Dendritic cell treated with granulocyte-macrophage colony-stimulating factor and Interleukin-4, amounts not matched to agents 40 ng/mL and 50 ng/mL, for 4 days (primary cell): ENCODE data around the gene ZNF367.
A peak's percentile ranks its signal among the peaks of the same experiment; 100 is the strongest.

Experiments used
- H3K27ac Mint-ChIP-seq: one replicate; pipeline ENCODE4 v1.8.0; 2022; ENCODE audit warnings: mild to moderate bottlenecking, mixed read lengths
- H3K27me3 Mint-ChIP-seq: one replicate; pipeline ENCODE4 v1.8.0; 2022; ENCODE audit warnings: mild to moderate bottlenecking, mixed read lengths
- H3K36me3 Mint-ChIP-seq: one replicate; pipeline ENCODE4 v1.8.0; 2022; ENCODE audit warnings: low read depth, mixed read lengths
- H3K4me1 Mint-ChIP-seq: one replicate; pipeline ENCODE4 v1.8.0; 2022; ENCODE audit warnings: low read depth, mixed read lengths
- H3K4me3 Mint-ChIP-seq: one replicate; pipeline ENCODE4 v1.8.0; 2022; ENCODE audit warnings: mild to moderate bottlenecking, moderate library complexity, mixed read lengths
- H3K9me3 Mint-ChIP-seq: one replicate; pipeline ENCODE4 v1.8.0; 2022; ENCODE audit warnings: mixed read lengths
- intact Hi-C: fragments of 100-400 bp; cut with micrococcal nuclease; formaldehyde crosslinking; loops from one replicate; pipeline ENCODE4 v1.15.0; 2022

The ZNF367 gene

GRCh38 chr9:96418083-96418919 lies at the start of gene ZNF367:
ZNF367 (minus strand) TSS chr9:96418370; CDS start chr9:96418032, 338 bp downstream.
- intact Hi-C loops, result loop anchor here (1.0 to 10.0 kb wide), 3 partner anchors 32 to 436 kb away; partner anchors contain the start of genes HABP4, PRXL2C and ZNF782
- Mint-ChIP-seq H3K4me3 (peak within 1 kb of the TSS; percentile 85), H3K9me3 (no peaks in the 10 kb centered on the region), H3K4me1 (peaks cover 31% of the 10 kb centered on the region), H3K36me3 (peaks cover 6% of the 10 kb centered on the region), H3K27me3 (no peaks in the 10 kb centered on the region), H3K27ac (peak within 1 kb of the TSS; percentile 97)

GRCh38 chr9:96467784-96468183 lies 49.6 kb upstream of the ZNF367 start:
- Mint-ChIP-seq H3K27ac (no peak overlapping the region), H3K27me3 (no peaks in the 10 kb centered on the region), H3K4me3 (no peak overlapping the region), H3K4me1 (no peaks in the 10 kb centered on the region), H3K36me3 (peaks cover 6% of the 10 kb centered on the region), H3K9me3 (no peaks in the 10 kb centered on the region)
- intact Hi-C loops, result no loop called here

GRCh38 chr9:96464426-96464825 lies 46.3 kb upstream of the ZNF367 start:
- Mint-ChIP-seq H3K4me3 (no peak overlapping the region), H3K4me1 (no peaks in the 10 kb centered on the region), H3K27ac (no peak overlapping the region), H3K27me3 (no peaks in the 10 kb centered on the region), H3K36me3 (no peaks in the 10 kb centered on the region), H3K9me3 (no peaks in the 10 kb centered on the region)
- intact Hi-C loops, result no loop called here

GRCh38 chr9:96462541-96462940 lies 44.4 kb upstream of the ZNF367 start:
- H3K27ac Mint-ChIP-seq, result no peak overlapping the region
- no peak overlapping the region for H3K4me3 Mint-ChIP-seq
- no peaks in the 10 kb centered on the region for H3K36me3 Mint-ChIP-seq
- no peaks in the 10 kb centered on the region for H3K27me3 Mint-ChIP-seq
- intact Hi-C loops, result no loop called here
- no peaks in the 10 kb centered on the region for H3K4me1 Mint-ChIP-seq
- H3K9me3 Mint-ChIP-seq, result no peaks in the 10 kb centered on the region

GRCh38 chr9:96461336-96461735 lies 43.2 kb upstream of the ZNF367 start:
- Mint-ChIP-seq H3K27me3 (no peaks in the 10 kb centered on the region), H3K9me3 (no peaks in the 10 kb centered on the region), H3K4me1 (no peaks in the 10 kb centered on the region), H3K36me3 (no peaks in the 10 kb centered on the region), H3K27ac (no peak overlapping the region), H3K4me3 (no peak overlapping the region)
- intact Hi-C loops, result no loop called here

- Mint-ChIP-seq H3K4me1 (no peaks in the 10 kb centered on the region), H3K27me3 (no peaks in the 10 kb centered on the region), H3K36me3 (no peaks in the 10 kb centered on the region), H3K27ac (no peak overlapping the region), H3K9me3 (no peaks in the 10 kb centered on the region), H3K4me3 (no peak overlapping the region)
- intact Hi-C loops, result no loop called here
Measured at GRCh38 chr9:96460882-96461281, 42.7 kb upstream of the ZNF367 start.

GRCh38 chr9:96460470-96460869 lies 42.3 kb upstream of the ZNF367 start:
- no peak overlapping the region for H3K4me3 Mint-ChIP-seq
- no peaks in the 10 kb centered on the region for H3K36me3 Mint-ChIP-seq
- no peaks in the 10 kb centered on the region for H3K9me3 Mint-ChIP-seq
- H3K27ac Mint-ChIP-seq, result no peak overlapping the region
- intact Hi-C loops, result no loop called here
- H3K4me1 Mint-ChIP-seq, result no peaks in the 10 kb centered on the region
- no peaks in the 10 kb centered on the region for H3K27me3 Mint-ChIP-seq

GRCh38 chr9:96459268-96460007 lies 41.3 kb upstream of the ZNF367 start:
- intact Hi-C loops, result loop anchor here (10.0 kb wide), 1 partner anchor 105 kb away; no protein-coding TSS in a partner anchor
- Mint-ChIP-seq H3K4me1 (no peaks in the 10 kb centered on the region), H3K27me3 (peaks cover 2% of the 10 kb centered on the region), H3K9me3 (no peaks in the 10 kb centered on the region), H3K27ac (no peak overlapping the region), H3K4me3 (no peak overlapping the region), H3K36me3 (no peaks in the 10 kb centered on the region)

GRCh38 chr9:96458226-96458625 lies 40.1 kb upstream of the ZNF367 start:
- intact Hi-C loops, result loop anchor here (10.0 kb wide), 1 partner anchor 107 kb away; no protein-coding TSS in a partner anchor
- Mint-ChIP-seq H3K27me3 (peaks cover 12% of the 10 kb centered on the region), H3K4me3 (no peak overlapping the region), H3K4me1 (no peaks in the 10 kb centered on the region), H3K9me3 (no peaks in the 10 kb centered on the region), H3K27ac (no peak overlapping the region), H3K36me3 (no peaks in the 10 kb centered on the region)

- intact Hi-C loops, result loop anchor here (10.0 kb wide), 1 partner anchor 108 kb away; no protein-coding TSS in a partner anchor
- no peak overlapping the region for H3K27ac Mint-ChIP-seq
- no peaks in the 10 kb centered on the region for H3K4me1 Mint-ChIP-seq
- H3K4me3 Mint-ChIP-seq, result no peak overlapping the region
- no peaks in the 10 kb centered on the region for H3K9me3 Mint-ChIP-seq
- peaks cover 19% of the 10 kb centered on the region for H3K27me3 Mint-ChIP-seq
- H3K36me3 Mint-ChIP-seq, result no peaks in the 10 kb centered on the region
Measured at GRCh38 chr9:96457266-96457665, 39.1 kb upstream of the ZNF367 start.

- H3K4me1 Mint-ChIP-seq, result peaks cover 19% of the 10 kb centered on the region
- H3K4me3 Mint-ChIP-seq, result no peak overlapping the region
- H3K27me3 Mint-ChIP-seq, result peaks cover 46% of the 10 kb centered on the region
- intact Hi-C loops, result loop anchor here (10.0 kb wide), 1 partner anchor 111 kb away; no protein-coding TSS in a partner anchor
- no peaks in the 10 kb centered on the region for H3K9me3 Mint-ChIP-seq
- no peaks in the 10 kb centered on the region for H3K36me3 Mint-ChIP-seq
- H3K27ac Mint-ChIP-seq, result no peak overlapping the region
Measured at GRCh38 chr9:96453625-96454024, 35.5 kb upstream of the ZNF367 start.

GRCh38 chr9:96450613-96451528 lies 32.7 kb upstream of the ZNF367 start:
- peak overlapping the region; percentile 74 for H3K4me3 Mint-ChIP-seq
- peak overlapping the region; percentile 62 for H3K27ac Mint-ChIP-seq

More at GRCh38 chr9:96450613-96451528, 32.7 kb upstream of the ZNF367 start:
- peaks cover 19% of the 10 kb centered on the region for H3K4me1 Mint-ChIP-seq
- peaks cover 60% of the 10 kb centered on the region for H3K27me3 Mint-ChIP-seq
- intact Hi-C loops, result loop anchor here (1.0 to 10.0 kb wide), 3 partner anchors 33 to 204 kb away; partner anchors contain the start of genes PRXL2C and ZNF367
- no peaks in the 10 kb centered on the region for H3K36me3 Mint-ChIP-seq
- no peaks in the 10 kb centered on the region for H3K9me3 Mint-ChIP-seq
